ENCODE data around the gene ZNF768. TPM values are rescaled to one million over a fixed set of nuclear protein-coding genes. Genes with fewer than 3 reads are reported as not detected.

The ZNF768 gene
- total and polyA plus RNA-seq, 2 of the 13 experiments (the other 11 are each of a cell fraction or from before 2014, with no cell fraction given): 26.7 to 34.4 TPM

- BruUV-seq (replicated peaks): no TSS peak
- CTCF ChIA-PET (ENCODE audit: low intra/inter-chr PET ratio, low total read pairs): no interaction called here
- Histone ChIP-seq H2AFZ (ENCODE audit: low read length) (no peak overlapping the region), H3K4me2 (ENCODE audit: low read depth, low read length) (no peak overlapping the region), H3K4me1 (ENCODE audit: insufficient read depth, low read length) (peaks cover 55% of the 10 kb centered on the region), H3K4me3 (replicated peaks in 1 of 3; ENCODE audit: insufficient read depth in 1 of 3, low read depth in 2 of 3, low read length in 3 of 3) (no peak overlapping the region), H3K9me3 (ENCODE audit: low read length) (no peaks in the 10 kb centered on the region), H3K27ac (ENCODE audit: extremely low read length, insufficient read depth, low read length) (no peak overlapping the region), H4K20me1 (ENCODE audit: insufficient read depth, low read length) (no peaks in the 10 kb centered on the region), H3K36me3 (replicated peaks in 1 of 2; ENCODE audit: control insufficient read depth in 1 of 2, insufficient read depth in 2 of 2, low read length in 2 of 2) (peaks cover 0 to 25% of the 10 kb centered on the region in 2 experiments; a peak in 4 of 5 replicates), H3K79me2 (ENCODE audit: insufficient read depth, low read length) (peaks cover 21% of the 10 kb centered on the region), H3K27me3 (ENCODE audit: control insufficient read depth in 1 of 2, insufficient read depth in 2 of 2, low read length in 2 of 2) (no peaks in the 10 kb centered on the region), H3K9ac (ENCODE audit: insufficient read depth, low read depth, low read length) (no peak overlapping the region)
- POLR2A ChIA-PET: interaction anchor here (1.0 to 2.2 kb wide), 2 partner anchors 12 to 19 kb away, joined by 4 to 12 read pairs; no protein-coding TSS in a partner anchor
- FAIRE-seq (no peak), DNase-seq (ENCODE audit: low spot score) (no peak), ATAC-seq (no peak)
- 78% methylated on average over 3 of the region's 4 CpGs for WGBS (ENCODE audit: low lambda C conversion rate)
- intact Hi-C loops (cut with micrococcal nuclease; ENCODE audit: unreplicated experiment): no loop called here
- in situ Hi-C loops (cut with HindIII; ENCODE audit: extremely low pct_ligation_motif_present, low pct_unique_long_range_greater_than_20kb): no loop called here
- no peak for TF ChIP-seq ZKSCAN1 (IDR thresholded peaks at IDR 0.05; ENCODE audit: low read length)
- no peak for TF ChIP-seq ZBTB46 (CRISPR knock-in tag; IDR thresholded peaks at IDR 0.05; ENCODE audit: borderline replicate concordance)
- TF ChIP-seq ZNF747 (CRISPR knock-in tag; IDR thresholded peaks at IDR 0.05; ENCODE audit: borderline replicate concordance): no peak
- TF ChIP-seq NAIF1 (CRISPR knock-in tag; IDR thresholded peaks at IDR 0.05; ENCODE audit: borderline replicate concordance): no peak
- no peak; the same call in 1 of the 2 replicates for TF ChIP-seq PHF8 (CRISPR knock-in tag; IDR thresholded peaks at IDR 0.05)
- peak in 1 of 2 experiments; percentile 58; a peak in 1 of 4 replicates for TF ChIP-seq POLR2A (IDR thresholded peaks at IDR 0.05; ENCODE audit: insufficient read depth in 1 of 2, low read depth in 2 of 2, low read length in 2 of 2)
- 0 out of 2 replicates have a peak, but pooled peaks have one; percentile 27 for TF ChIP-seq ZNF598 (CRISPR knock-in tag; IDR thresholded peaks at IDR 0.05; ENCODE audit: borderline replicate concordance)
- TF ChIP-seq NFIC (IDR thresholded peaks at IDR 0.05; ENCODE audit: low read length): no peak
- TF ChIP-seq CTCF (CRISPR knock-in tag; IDR thresholded peaks at IDR 0.05): no peak
- TF ChIP-seq RBFOX2 (IDR thresholded peaks at IDR 0.05; ENCODE audit: low read depth, low read length): peak; percentile 35; the same call in 1 of the 2 replicates
- no peak for TF ChIP-seq PLSCR1 (CRISPR knock-in tag; IDR thresholded peaks at IDR 0.05; ENCODE audit: borderline replicate concordance)
- TF ChIP-seq KDM4B (CRISPR knock-in tag; IDR thresholded peaks at IDR 0.05): no peak
- no peak for TF ChIP-seq WIZ (CRISPR knock-in tag; IDR thresholded peaks at IDR 0.05)
- TF ChIP-seq NONO (IDR thresholded peaks at IDR 0.05): no peak
- peak; percentile 47; the same call in 1 of the 2 replicates for TF ChIP-seq NONO (CRISPR knock-in tag; conservative IDR thresholded peaks at IDR 0.05)
- peak; percentile 90 for TF ChIP-seq ZC3H13 (CRISPR knock-in tag; IDR thresholded peaks at IDR 0.05)
- TF ChIP-seq GMEB1 (CRISPR knock-in tag; IDR thresholded peaks at IDR 0.05; ENCODE audit: borderline replicate concordance): no peak
Observed at GRCh38 chr16:30552956-30553355, 26.6 kb upstream of the ZNF768 start.

Data from HepG2 (cell line).